OCI-LY1 (cell line): Measurements from ENCODE around the gene SPRY1.

Source experiments
- H2AFZ ChIP-seq: fragments of 200-600 bp; sonication (generic), shearing (Covaris generic); 2 replicates; pipeline ENCODE4 v1.6.0; 2014; ENCODE audit warnings: antibody characterized with exemption, mild to moderate bottlenecking, low read length
- H3F3A ChIP-seq: fragments of 200-600 bp; sonication (generic), shearing (Covaris generic); 2 replicates; pipeline ENCODE4 v1.6.0; 2014; ENCODE audit warnings: mild to moderate bottlenecking, antibody characterized with exemption, low read length, moderate library complexity; ENCODE audit not compliant: insufficient read depth
- H3K27ac ChIP-seq: fragments of 200-600 bp; sonication (generic); 2 replicates; pipeline ENCODE4 v1.5.1; 2014; ENCODE audit warnings: low read length, mixed run types, mild to moderate bottlenecking, low read depth; ENCODE audit not compliant: poor library complexity, severe bottlenecking
- H3K27me3 ChIP-seq: fragments of 200-600 bp; sonication (generic); 2 replicates; pipeline ENCODE4 v1.6.0; 2014; ENCODE audit warnings: antibody characterized with exemption, mild to moderate bottlenecking, low read length, moderate library complexity; ENCODE audit not compliant: insufficient read depth
- H3K36me3 ChIP-seq: fragments of 200-600 bp; sonication (generic); 2 replicates; pipeline ENCODE4 v1.6.1; 2014; ENCODE audit warnings: mild to moderate bottlenecking, antibody characterized with exemption, low read length, moderate library complexity, mixed read lengths; ENCODE audit not compliant: insufficient read depth
- H3K4me1 ChIP-seq: fragments of 200-600 bp; sonication (generic); 2 replicates; pipeline ENCODE4 v1.5.1; 2014; ENCODE audit warnings: mild to moderate bottlenecking, low read length, moderate library complexity; ENCODE audit not compliant: insufficient read depth, severe bottlenecking
- H3K4me2 ChIP-seq: fragments of 200-600 bp; sonication (generic), shearing (Covaris generic); 2 replicates; pipeline ENCODE4 v1.6.1; 2014; ENCODE audit warnings: low read length
- H3K4me3 ChIP-seq: fragments of 200-600 bp; sonication (generic); 2 replicates; pipeline ENCODE4 v1.5.1; 2014; ENCODE audit warnings: low read length, low read depth, mild to moderate bottlenecking, mixed read lengths; ENCODE audit not compliant: poor library complexity, severe bottlenecking
- H3K79me2 ChIP-seq: fragments of 200-600 bp; shearing (Covaris generic); 2 replicates; pipeline ENCODE4 v1.6.1; 2016; ENCODE audit warnings: mixed run types, low read length, mixed read lengths; ENCODE audit not compliant: insufficient read depth
- H3K9ac ChIP-seq: fragments of 200-600 bp; sonication (generic), shearing (Covaris generic); 2 replicates; pipeline ENCODE4 v1.6.1; 2014; ENCODE audit warnings: mild to moderate bottlenecking, low read length, mixed read lengths
- H3K9me2 ChIP-seq: fragments of 200-600 bp; sonication (generic), shearing (Covaris generic); 2 replicates; pipeline ENCODE4 v1.6.1; 2014; ENCODE audit warnings: low read depth, mild to moderate bottlenecking, low read length, mixed read lengths
- H3K9me3 ChIP-seq: fragments of 200-600 bp; shearing (Covaris generic); 2 replicates; pipeline ENCODE4 v1.6.1; 2014; ENCODE audit warnings: low read length, mixed read lengths
- H4K20me1 ChIP-seq: fragments of 200-600 bp; sonication (generic), shearing (Covaris generic); 2 replicates; pipeline ENCODE4 v1.6.0; 2016; ENCODE audit warnings: mild to moderate bottlenecking, low read length; ENCODE audit not compliant: insufficient read depth
- CTCF ChIP-seq: fragments of 200-600 bp; sonication (generic), shearing (Covaris generic); IDR thresholded peaks from 2 replicates; pipeline ENCODE4 v1.5.1; 2017; ENCODE audit warnings: mild to moderate bottlenecking, antibody characterized with exemption, low read length, moderate library complexity, mixed read lengths
- EZH2 ChIP-seq: fragments of 200-600 bp; sonication (generic), shearing (Covaris generic); IDR thresholded peaks from 2 replicates; pipeline ENCODE4 v1.8.0; 2017; ENCODE audit warnings: borderline replicate concordance, mixed run types, mild to moderate bottlenecking, antibody characterized with exemption, low read length, moderate library complexity, mixed read lengths

SPRY1 gene

GRCh38 chr4:123427951-123428350 is 31.4 kb downstream of the SPRY1 start:
- no peak for TF ChIP-seq EZH2
- TF ChIP-seq CTCF, result no peak
- no peaks in the 10 kb centered on the region for H3K36me3 ChIP-seq
- H3K79me2 ChIP-seq, result no peaks in the 10 kb centered on the region
- no peaks in the 10 kb centered on the region for H4K20me1 ChIP-seq
- H3K27ac ChIP-seq, result no peak overlapping the region
- no peak overlapping the region for H3K4me2 ChIP-seq
- no peaks in the 10 kb centered on the region for H3K9me2 ChIP-seq
- no peak overlapping the region for H3K4me3 ChIP-seq
- H3K9ac ChIP-seq, result no peak overlapping the region
- H3K4me1 ChIP-seq, result peaks cover 11% of the 10 kb centered on the region
- H3K9me3 ChIP-seq, result peaks cover 9% of the 10 kb centered on the region
- no peaks in the 10 kb centered on the region for H3F3A ChIP-seq
- H2AFZ ChIP-seq, result no peak overlapping the region
- no peaks in the 10 kb centered on the region for H3K27me3 ChIP-seq

DNA sequence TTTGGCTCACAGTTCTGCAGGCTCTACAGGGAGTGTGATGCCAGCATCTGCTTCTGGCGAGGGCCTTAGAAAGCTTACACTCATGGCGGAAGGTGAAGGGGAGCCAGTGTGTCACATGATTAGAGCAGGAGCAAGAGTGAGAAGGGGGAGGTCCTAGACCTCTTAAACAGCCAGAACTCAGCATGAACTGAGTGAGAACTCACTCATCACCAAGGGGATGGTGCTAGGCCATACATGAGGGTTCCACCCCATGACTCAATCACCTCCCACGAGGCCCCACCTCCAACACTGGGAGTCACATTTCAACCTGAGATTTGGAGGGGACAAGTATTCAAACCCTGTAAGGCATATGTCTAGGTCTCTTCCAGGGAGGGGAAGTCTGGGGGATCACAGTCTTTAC is 33.4 kb downstream of the SPRY1 start:
- Histone ChIP-seq H3K27ac (no peak overlapping the region), H3K79me2 (no peaks in the 10 kb centered on the region), H3K9me2 (no peaks in the 10 kb centered on the region), H3F3A (no peaks in the 10 kb centered on the region), H4K20me1 (no peaks in the 10 kb centered on the region), H3K27me3 (no peaks in the 10 kb centered on the region), H3K4me3 (no peak overlapping the region), H3K9ac (no peak overlapping the region), H3K4me2 (no peak overlapping the region), H2AFZ (no peak overlapping the region), H3K4me1 (peaks cover 5% of the 10 kb centered on the region), H3K9me3 (peaks cover 9% of the 10 kb centered on the region), H3K36me3 (no peaks in the 10 kb centered on the region)
- TF ChIP-seq EZH2 (no peak), CTCF (no peak)

DNA sequence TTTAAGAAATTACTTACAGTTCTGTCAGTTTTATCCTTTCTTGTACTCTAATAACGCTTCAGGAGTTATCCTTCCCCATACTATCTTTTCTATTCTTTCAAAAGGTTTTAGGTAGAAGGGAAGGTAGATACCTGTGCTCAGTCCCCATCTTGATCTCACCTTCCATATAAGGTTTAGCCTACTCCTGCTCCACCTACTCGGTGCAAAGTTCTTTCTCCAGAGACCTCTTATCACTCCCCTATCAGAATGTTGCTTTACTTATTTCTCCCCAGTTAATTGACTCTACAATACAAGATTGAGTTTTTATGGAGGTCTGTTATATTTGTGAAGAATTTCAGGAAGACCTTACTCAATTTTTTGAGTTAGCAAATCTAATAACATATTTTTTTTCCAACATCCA is 33.9 kb downstream of the SPRY1 start:
- no peaks in the 10 kb centered on the region for H3K9me2 ChIP-seq
- H3K27ac ChIP-seq, result no peak overlapping the region
- no peak overlapping the region for H2AFZ ChIP-seq
- no peaks in the 10 kb centered on the region for H3K79me2 ChIP-seq
- H4K20me1 ChIP-seq, result no peaks in the 10 kb centered on the region
- no peak overlapping the region for H3K9ac ChIP-seq
- H3K4me2 ChIP-seq, result no peak overlapping the region
- peaks cover 9% of the 10 kb centered on the region for H3K9me3 ChIP-seq
- H3K4me3 ChIP-seq, result no peak overlapping the region
- H3K4me1 ChIP-seq, result peaks cover 5% of the 10 kb centered on the region
- H3F3A ChIP-seq, result no peaks in the 10 kb centered on the region
- H3K27me3 ChIP-seq, result no peaks in the 10 kb centered on the region
- TF ChIP-seq CTCF (no peak), EZH2 (no peak)
- H3K36me3 ChIP-seq, result no peaks in the 10 kb centered on the region
